HepG2 (cell line): Measurements from ENCODE around the gene TMIGD2.

ENCODE experiments used
- ESRRA ChIP-seq: sonication (generic); formaldehyde crosslinking; IDR thresholded peaks from 2 replicates; pipeline ENCODE4 v1.5.1; 2020; ENCODE audit warnings: mild to moderate bottlenecking, low read depth, missing genetic modification reagents
- FOXM1 ChIP-seq: sonication (generic); formaldehyde crosslinking; IDR thresholded peaks from 2 replicates; pipeline ENCODE4 v1.5.0; 2020; ENCODE audit warnings: missing genetic modification reagents
- MYC ChIP-seq: sonication (generic); formaldehyde crosslinking; IDR thresholded peaks from 2 replicates; pipeline ENCODE4 v1.9.0; 2021; ENCODE audit warnings: missing genetic modification reagents, borderline replicate concordance
- NR3C1 ChIP-seq: sonication (generic); formaldehyde crosslinking; IDR thresholded peaks from 2 replicates; pipeline ENCODE4 v1.4.0; 2020; ENCODE audit warnings: missing genetic modification reagents
- SRF ChIP-seq: IDR thresholded peaks from 2 replicates; pipeline ENCODE4 v1.6.1; 2011; ENCODE audit warnings: mild to moderate bottlenecking, low read depth, low read length, moderate library complexity
- ZNF232 ChIP-seq: sonication (generic); formaldehyde crosslinking; IDR thresholded peaks from 2 replicates; pipeline ENCODE4 v1.4.0; 2020; ENCODE audit warnings: missing genetic modification reagents, borderline replicate concordance
- ZNF34 ChIP-seq: sonication (generic); formaldehyde crosslinking; IDR thresholded peaks from 2 replicates; pipeline ENCODE4 v1.4.0; 2020; ENCODE audit warnings: mild to moderate bottlenecking, missing genetic modification reagents, borderline replicate concordance
- ZNF546 ChIP-seq: sonication (generic); formaldehyde crosslinking; conservative IDR thresholded peaks from 2 replicates; pipeline ENCODE4 v1.8.1; 2023; ENCODE audit warnings: mild to moderate bottlenecking, missing genetic modification reagents
- TF ChIP-seq, protein P1 (sequence below): sonication (generic); formaldehyde crosslinking; IDR thresholded peaks from 2 replicates; pipeline ENCODE4 v1.8.0; 2022; ENCODE audit warnings: mild to moderate bottlenecking, missing genetic modification reagents, moderate library complexity
- TF ChIP-seq, protein P2 (sequence below): sonication (generic); formaldehyde crosslinking; IDR thresholded peaks from 2 replicates; pipeline ENCODE4 v1.5.0; 2020; ENCODE audit warnings: mild to moderate bottlenecking, missing genetic modification reagents, moderate library complexity
- TF ChIP-seq, protein P3 (sequence below): sonication (generic); formaldehyde crosslinking; conservative IDR thresholded peaks from 2 replicates; pipeline ENCODE4 v1.4.0; 2020; ENCODE audit warnings: missing genetic modification reagents
- TF ChIP-seq, protein P4 (sequence below): sonication (generic); formaldehyde crosslinking; IDR thresholded peaks from 2 replicates; pipeline ENCODE4 v1.4.0; 2020; ENCODE audit warnings: missing genetic modification reagents
- TF ChIP-seq, protein P5 (sequence below): IDR thresholded peaks from 2 replicates; pipeline ENCODE4 v1.6.1; 2016; ENCODE audit warnings: low read depth, borderline replicate concordance

DNA sequence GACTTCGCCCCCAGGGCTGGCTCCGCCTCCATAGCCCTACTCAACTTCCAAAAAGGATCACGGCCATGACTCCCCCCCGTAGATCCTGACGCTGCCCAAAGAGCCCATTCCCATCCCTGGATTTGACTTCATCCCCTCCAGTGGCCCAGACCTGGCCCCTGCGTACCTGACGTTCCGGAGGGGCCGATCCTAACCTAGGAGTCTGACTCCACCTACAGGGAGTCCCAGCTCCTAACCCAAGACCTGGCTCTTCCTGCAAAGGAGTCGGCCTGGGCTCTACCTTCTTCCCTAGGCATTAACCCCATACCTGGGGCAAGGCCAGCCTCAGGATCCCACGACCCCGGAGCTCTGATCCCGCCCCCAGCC is 25.7 kb upstream of the TMIGD2 start:
- TF ChIP-seq, protein P1, sequence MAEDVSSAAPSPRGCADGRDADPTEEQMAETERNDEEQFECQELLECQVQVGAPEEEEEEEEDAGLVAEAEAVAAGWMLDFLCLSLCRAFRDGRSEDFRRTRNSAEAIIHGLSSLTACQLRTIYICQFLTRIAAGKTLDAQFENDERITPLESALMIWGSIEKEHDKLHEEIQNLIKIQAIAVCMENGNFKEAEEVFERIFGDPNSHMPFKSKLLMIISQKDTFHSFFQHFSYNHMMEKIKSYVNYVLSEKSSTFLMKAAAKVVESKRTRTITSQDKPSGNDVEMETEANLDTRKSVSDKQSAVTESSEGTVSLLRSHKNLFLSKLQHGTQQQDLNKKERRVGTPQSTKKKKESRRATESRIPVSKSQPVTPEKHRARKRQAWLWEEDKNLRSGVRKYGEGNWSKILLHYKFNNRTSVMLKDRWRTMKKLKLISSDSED (CRISPR knock-in tag), result no peak
- TF ChIP-seq, protein P2, sequence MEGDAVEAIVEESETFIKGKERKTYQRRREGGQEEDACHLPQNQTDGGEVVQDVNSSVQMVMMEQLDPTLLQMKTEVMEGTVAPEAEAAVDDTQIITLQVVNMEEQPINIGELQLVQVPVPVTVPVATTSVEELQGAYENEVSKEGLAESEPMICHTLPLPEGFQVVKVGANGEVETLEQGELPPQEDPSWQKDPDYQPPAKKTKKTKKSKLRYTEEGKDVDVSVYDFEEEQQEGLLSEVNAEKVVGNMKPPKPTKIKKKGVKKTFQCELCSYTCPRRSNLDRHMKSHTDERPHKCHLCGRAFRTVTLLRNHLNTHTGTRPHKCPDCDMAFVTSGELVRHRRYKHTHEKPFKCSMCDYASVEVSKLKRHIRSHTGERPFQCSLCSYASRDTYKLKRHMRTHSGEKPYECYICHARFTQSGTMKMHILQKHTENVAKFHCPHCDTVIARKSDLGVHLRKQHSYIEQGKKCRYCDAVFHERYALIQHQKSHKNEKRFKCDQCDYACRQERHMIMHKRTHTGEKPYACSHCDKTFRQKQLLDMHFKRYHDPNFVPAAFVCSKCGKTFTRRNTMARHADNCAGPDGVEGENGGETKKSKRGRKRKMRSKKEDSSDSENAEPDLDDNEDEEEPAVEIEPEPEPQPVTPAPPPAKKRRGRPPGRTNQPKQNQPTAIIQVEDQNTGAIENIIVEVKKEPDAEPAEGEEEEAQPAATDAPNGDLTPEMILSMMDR (CRISPR knock-in tag), result no peak
- TF ChIP-seq FOXM1 (CRISPR knock-in tag) (no peak), ESRRA (CRISPR knock-in tag) (no peak), NR3C1 (CRISPR knock-in tag) (no peak), ZNF34 (CRISPR knock-in tag) (no peak), SRF (no peak), MYC (no peak), ZNF546 (CRISPR knock-in tag) (no peak), ZNF232 (no peak)
- TF ChIP-seq, protein P3, sequence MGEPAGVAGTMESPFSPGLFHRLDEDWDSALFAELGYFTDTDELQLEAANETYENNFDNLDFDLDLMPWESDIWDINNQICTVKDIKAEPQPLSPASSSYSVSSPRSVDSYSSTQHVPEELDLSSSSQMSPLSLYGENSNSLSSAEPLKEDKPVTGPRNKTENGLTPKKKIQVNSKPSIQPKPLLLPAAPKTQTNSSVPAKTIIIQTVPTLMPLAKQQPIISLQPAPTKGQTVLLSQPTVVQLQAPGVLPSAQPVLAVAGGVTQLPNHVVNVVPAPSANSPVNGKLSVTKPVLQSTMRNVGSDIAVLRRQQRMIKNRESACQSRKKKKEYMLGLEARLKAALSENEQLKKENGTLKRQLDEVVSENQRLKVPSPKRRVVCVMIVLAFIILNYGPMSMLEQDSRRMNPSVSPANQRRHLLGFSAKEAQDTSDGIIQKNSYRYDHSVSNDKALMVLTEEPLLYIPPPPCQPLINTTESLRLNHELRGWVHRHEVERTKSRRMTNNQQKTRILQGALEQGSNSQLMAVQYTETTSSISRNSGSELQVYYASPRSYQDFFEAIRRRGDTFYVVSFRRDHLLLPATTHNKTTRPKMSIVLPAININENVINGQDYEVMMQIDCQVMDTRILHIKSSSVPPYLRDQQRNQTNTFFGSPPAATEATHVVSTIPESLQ (CRISPR knock-in tag), result no peak
- TF ChIP-seq, protein P4, sequence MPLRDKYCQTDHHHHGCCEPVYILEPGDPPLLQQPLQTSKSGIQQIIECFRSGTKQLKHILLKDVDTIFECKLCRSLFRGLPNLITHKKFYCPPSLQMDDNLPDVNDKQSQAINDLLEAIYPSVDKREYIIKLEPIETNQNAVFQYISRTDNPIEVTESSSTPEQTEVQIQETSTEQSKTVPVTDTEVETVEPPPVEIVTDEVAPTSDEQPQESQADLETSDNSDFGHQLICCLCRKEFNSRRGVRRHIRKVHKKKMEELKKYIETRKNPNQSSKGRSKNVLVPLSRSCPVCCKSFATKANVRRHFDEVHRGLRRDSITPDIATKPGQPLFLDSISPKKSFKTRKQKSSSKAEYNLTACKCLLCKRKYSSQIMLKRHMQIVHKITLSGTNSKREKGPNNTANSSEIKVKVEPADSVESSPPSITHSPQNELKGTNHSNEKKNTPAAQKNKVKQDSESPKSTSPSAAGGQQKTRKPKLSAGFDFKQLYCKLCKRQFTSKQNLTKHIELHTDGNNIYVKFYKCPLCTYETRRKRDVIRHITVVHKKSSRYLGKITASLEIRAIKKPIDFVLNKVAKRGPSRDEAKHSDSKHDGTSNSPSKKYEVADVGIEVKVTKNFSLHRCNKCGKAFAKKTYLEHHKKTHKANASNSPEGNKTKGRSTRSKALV (CRISPR knock-in tag), result no peak
- TF ChIP-seq, protein P5, sequence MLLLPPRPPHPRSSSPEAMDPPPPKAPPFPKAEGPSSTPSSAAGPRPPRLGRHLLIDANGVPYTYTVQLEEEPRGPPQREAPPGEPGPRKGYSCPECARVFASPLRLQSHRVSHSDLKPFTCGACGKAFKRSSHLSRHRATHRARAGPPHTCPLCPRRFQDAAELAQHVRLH, result no peak
